ENCODE results near the gene KDM4C. TPM values are rescaled to one million over a fixed set of nuclear protein-coding genes. Genes with fewer than 3 reads are reported as not detected.

The KDM4C gene
- total and polyA plus RNA-seq, 2 donors (not counting 1 experiment from before 2014, with no cell fraction given), result 49.7 to 141 TPM

- H3K9me3 Mint-ChIP-seq (ENCODE audit: insufficient read depth), result no peaks in the 10 kb centered on the region
- no peak overlapping the region for H3K27ac Mint-ChIP-seq
- TF ChIP-seq EZH2 (IDR thresholded peaks at IDR 0.05; ENCODE audit: borderline replicate concordance, insufficient read depth, low read depth, low read length, poor library complexity, severe bottlenecking) (no peak), CTCF (IDR thresholded peaks at IDR 0.05) (no peak)
- H3K4me1 Mint-ChIP-seq, result peaks cover 10% of the 10 kb centered on the region
- no peak for DNase-seq
- Histone ChIP-seq H3K27me3 (replicated peaks in 1 of 4; ENCODE audit: control extremely low read depth in 1 of 4, control insufficient read depth in 3 of 4, insufficient read depth in 4 of 4, low read length in 3 of 4) (no peaks in the 10 kb centered on the region), H3K27ac (ENCODE audit: low read length in 2 of 2) (no peak overlapping the region), H3K4me2 (replicated peaks; ENCODE audit: low read depth, low read length, poor library complexity, severe bottlenecking) (no peak overlapping the region), H3K9me3 (ENCODE audit: control extremely low read depth in 1 of 3, control insufficient read depth in 2 of 3, insufficient read depth in 1 of 3, low read length in 2 of 3) (no peaks in the 10 kb centered on the region), H3K9ac (ENCODE audit: low read length) (no peak overlapping the region), H3K4me3 (ENCODE audit: control extremely low read depth in 1 of 5, extremely low read depth in 1 of 5, insufficient read depth in 1 of 5, low read depth in 2 of 5, low read length in 4 of 5) (no peak overlapping the region), H3K4me1 (ENCODE audit: control insufficient read depth in 2 of 2, insufficient read depth in 2 of 2, low read length in 2 of 2) (no peaks in the 10 kb centered on the region), H3K79me2 (ENCODE audit: control insufficient read depth, insufficient read depth, low read length) (peaks cover 76% of the 10 kb centered on the region), H4K20me1 (ENCODE audit: control insufficient read depth, insufficient read depth, low read length, poor library complexity, severe bottlenecking) (peaks cover 53% of the 10 kb centered on the region), H3K36me3 (replicated peaks in 1 of 2; ENCODE audit: control extremely low read depth in 1 of 2, control insufficient read depth in 1 of 2, extremely low read depth in 1 of 2, insufficient read depth in 2 of 2, low read length in 1 of 2) (peaks cover 1 to 45% of the 10 kb centered on the region in 2 experiments), H2AFZ (ENCODE audit: insufficient read depth, low read depth, low read length, poor library complexity, severe bottlenecking) (no peak overlapping the region)
- 100% methylated on average over 2 of the region's 2 CpGs for WGBS (ENCODE audit: insufficient coverage)
- ChIA-PET POLR2A (no interaction called here), CTCF (interaction anchor here (1.1 kb wide), 1 partner anchor 11 kb away, joined by 3 read pairs; no protein-coding TSS in a partner anchor)
- intact Hi-C loops (cut with micrococcal nuclease), result no loop called here
- no peaks in the 10 kb centered on the region for H3K27me3 Mint-ChIP-seq
- H3K4me3 Mint-ChIP-seq, result no peak overlapping the region
- ATAC-seq (ENCODE audit: low read depth), result no peak
Observed at GRCh38 chr9:6901180-6901579, 143.4 kb downstream of the KDM4C start.

- DNase-seq (no peak), ATAC-seq (ENCODE audit: low read depth) (no peak)
- Histone ChIP-seq H3K4me3 (ENCODE audit: control extremely low read depth in 1 of 5, extremely low read depth in 1 of 5, insufficient read depth in 1 of 5, low read depth in 2 of 5, low read length in 4 of 5) (no peak overlapping the region), H3K79me2 (ENCODE audit: control insufficient read depth, insufficient read depth, low read length) (peaks cover 71% of the 10 kb centered on the region), H4K20me1 (ENCODE audit: control insufficient read depth, insufficient read depth, low read length, poor library complexity, severe bottlenecking) (peaks cover 44% of the 10 kb centered on the region), H2AFZ (ENCODE audit: insufficient read depth, low read depth, low read length, poor library complexity, severe bottlenecking) (no peak overlapping the region), H3K36me3 (replicated peaks in 1 of 2; ENCODE audit: control extremely low read depth in 1 of 2, control insufficient read depth in 1 of 2, extremely low read depth in 1 of 2, insufficient read depth in 2 of 2, low read length in 1 of 2) (peaks cover 0 to 39% of the 10 kb centered on the region in 2 experiments), H3K4me2 (replicated peaks; ENCODE audit: low read depth, low read length, poor library complexity, severe bottlenecking) (no peak overlapping the region), H3K27me3 (replicated peaks in 1 of 4; ENCODE audit: control extremely low read depth in 1 of 4, control insufficient read depth in 3 of 4, insufficient read depth in 4 of 4, low read length in 3 of 4) (no peaks in the 10 kb centered on the region), H3K9ac (ENCODE audit: low read length) (no peak overlapping the region), H3K4me1 (ENCODE audit: control insufficient read depth in 2 of 2, insufficient read depth in 2 of 2, low read length in 2 of 2) (no peaks in the 10 kb centered on the region), H3K9me3 (ENCODE audit: control extremely low read depth in 1 of 3, control insufficient read depth in 2 of 3, insufficient read depth in 1 of 3, low read length in 2 of 3) (no peaks in the 10 kb centered on the region), H3K27ac (ENCODE audit: low read length in 2 of 2) (no peak overlapping the region)
- Mint-ChIP-seq H3K27me3 (no peaks in the 10 kb centered on the region), H3K27ac (peak overlapping the region; percentile 43), H3K4me3 (no peak overlapping the region), H3K4me1 (peaks cover 10% of the 10 kb centered on the region), H3K9me3 (ENCODE audit: insufficient read depth) (no peaks in the 10 kb centered on the region)
- intact Hi-C loops (cut with micrococcal nuclease), result no loop called here
- CTCF ChIA-PET, result no interaction called here
- POLR2A ChIA-PET, result no interaction called here
- TF ChIP-seq EZH2 (IDR thresholded peaks at IDR 0.05; ENCODE audit: borderline replicate concordance, insufficient read depth, low read depth, low read length, poor library complexity, severe bottlenecking) (no peak), CTCF (IDR thresholded peaks at IDR 0.05) (no peak)
- 95% methylated on average over 3 of the region's 5 CpGs for WGBS (ENCODE audit: insufficient coverage)
Observed at GRCh38 chr9:6902423-6902822, 144.7 kb downstream of the KDM4C start.
